SK-N-SH treated with all-trans-retinoic acid at 6 μM for 48 hours (cell line): ENCODE results near the gene PET100.

Experiments
- ATAC-seq: fragments of 200-7000 bp; cut with Tn5 transposase; 3 replicates; pipeline ENCODE4 v1.9.1; 2020; ENCODE audit warnings: mild to moderate bottlenecking, moderate library complexity
- BACH2 ChIP-seq: fragments of 250-450 bp; sonication (Bioruptor Pico); IDR thresholded peaks from 2 replicates; pipeline ENCODE4 v1.9.0; 2021; ENCODE audit warnings: mild to moderate bottlenecking, borderline replicate concordance
- CSDC2 ChIP-seq: fragments of 250-450 bp; sonication (Bioruptor Pico); IDR thresholded peaks from 2 replicates; pipeline ENCODE4 v1.5.0; 2020; ENCODE audit warnings: mild to moderate bottlenecking, moderate library complexity
- CSRNP3 ChIP-seq: fragments of 250-450 bp; sonication (Bioruptor Pico); IDR thresholded peaks from 2 replicates; pipeline ENCODE4 v1.5.1; 2021; ENCODE audit warnings: mild to moderate bottlenecking, moderate library complexity
- ESRRG ChIP-seq: fragments of 250-450 bp; sonication (Bioruptor Pico); IDR thresholded peaks from 2 replicates; pipeline ENCODE4 v1.6.1; 2021; ENCODE audit warnings: mild to moderate bottlenecking
- GLIS3 ChIP-seq: fragments of 250-450 bp; sonication (Bioruptor Pico); IDR thresholded peaks from 2 replicates; pipeline ENCODE4 v1.5.0; 2020; ENCODE audit warnings: mild to moderate bottlenecking, moderate library complexity
- ISL1 ChIP-seq: fragments of 250-450 bp; sonication (Bioruptor Pico); IDR thresholded peaks from 2 replicates; pipeline ENCODE4 v2.1.2; 2022; ENCODE audit warnings: mild to moderate bottlenecking, moderate library complexity
- OSR1 ChIP-seq: fragments of 250-450 bp; sonication (Bioruptor Pico); IDR thresholded peaks from 2 replicates; pipeline ENCODE4 v1.8.0; 2022; ENCODE audit warnings: moderate library complexity, mild to moderate bottlenecking, inconsistent platforms
- PATZ1 ChIP-seq: fragments of 250-450 bp; sonication (Bioruptor Pico); IDR thresholded peaks from 2 replicates; pipeline ENCODE4 v1.8.0; 2020; ENCODE audit warnings: mild to moderate bottlenecking, moderate library complexity, borderline replicate concordance
- POU6F1 ChIP-seq: fragments of 250-450 bp; sonication (Bioruptor Pico); IDR thresholded peaks from 2 replicates; pipeline ENCODE4 v1.8.0; 2021; ENCODE audit warnings: low read depth, mild to moderate bottlenecking, moderate library complexity, borderline replicate concordance
- PPARA ChIP-seq: fragments of 250-450 bp; sonication (Bioruptor Pico); IDR thresholded peaks from 2 replicates; pipeline ENCODE4 v1.5.0; 2020; ENCODE audit warnings: mild to moderate bottlenecking, borderline replicate concordance
- RARB ChIP-seq: fragments of 250-450 bp; sonication (Bioruptor Pico); IDR thresholded peaks from 2 replicates; pipeline ENCODE4 v1.8.0; 2021; ENCODE audit warnings: mild to moderate bottlenecking, moderate library complexity
- SNAI2 ChIP-seq: fragments of 250-450 bp; sonication (Bioruptor Pico); IDR thresholded peaks from 2 replicates; pipeline ENCODE4 v1.5.0; 2020; ENCODE audit warnings: mild to moderate bottlenecking, moderate library complexity
- TCF4 ChIP-seq: fragments of 250-450 bp; sonication (Bioruptor Pico); IDR thresholded peaks from 2 replicates; pipeline ENCODE4 v1.8.0; 2021; ENCODE audit warnings: mild to moderate bottlenecking, moderate library complexity, borderline replicate concordance
- TOX ChIP-seq: fragments of 250-450 bp; sonication (Bioruptor Pico); IDR thresholded peaks from 2 replicates; pipeline ENCODE4 v1.8.0; 2021; ENCODE audit warnings: mild to moderate bottlenecking, moderate library complexity, borderline replicate concordance
- TSHZ2 ChIP-seq: fragments of 250-450 bp; sonication (Bioruptor Pico); IDR thresholded peaks from 2 replicates; pipeline ENCODE4 v1.5.0; 2020; ENCODE audit warnings: mild to moderate bottlenecking, moderate library complexity
- ZC3H10 ChIP-seq: fragments of 250-450 bp; sonication (Bioruptor Pico); IDR thresholded peaks from 2 replicates; pipeline ENCODE4 v1.5.1; 2021; ENCODE audit warnings: mild to moderate bottlenecking, moderate library complexity
- ZFP3 ChIP-seq: fragments of 250-450 bp; sonication (Bioruptor Pico); IDR thresholded peaks from 2 replicates; pipeline ENCODE4 v1.5.0; 2020; ENCODE audit warnings: mild to moderate bottlenecking, moderate library complexity
- TF ChIP-seq, protein P1 (sequence below): fragments of 250-450 bp; sonication (Bioruptor Pico); IDR thresholded peaks from 2 replicates; pipeline ENCODE4 v1.5.1; 2020; ENCODE audit warnings: low read depth, mild to moderate bottlenecking, moderate library complexity

PET100 gene

DNA sequence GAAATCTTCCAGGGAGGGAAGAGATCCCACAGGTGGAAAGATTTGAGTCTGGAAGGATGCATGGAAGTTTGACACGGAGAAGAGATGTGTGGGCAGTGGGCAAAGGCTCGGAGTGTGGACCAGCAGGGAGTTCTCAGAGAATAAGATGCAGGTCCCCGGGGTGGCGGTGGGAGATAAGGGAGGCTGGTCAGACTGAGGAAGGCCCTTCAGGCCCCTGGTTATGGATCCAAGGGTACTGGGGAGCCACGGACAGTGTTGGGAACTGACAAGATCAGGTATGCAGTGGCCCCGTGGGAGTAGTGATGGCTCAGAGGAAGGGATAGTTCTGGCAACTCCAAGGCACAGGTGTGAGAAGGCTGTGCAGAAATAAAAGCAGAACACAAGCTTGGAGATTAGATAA is 31.4 kb upstream of the PET100 start (continued):
- TF ChIP-seq POU6F1 (CRISPR knock-in tag) = no peak
- TF ChIP-seq, all 23 proteins: peak for 0

DNA sequence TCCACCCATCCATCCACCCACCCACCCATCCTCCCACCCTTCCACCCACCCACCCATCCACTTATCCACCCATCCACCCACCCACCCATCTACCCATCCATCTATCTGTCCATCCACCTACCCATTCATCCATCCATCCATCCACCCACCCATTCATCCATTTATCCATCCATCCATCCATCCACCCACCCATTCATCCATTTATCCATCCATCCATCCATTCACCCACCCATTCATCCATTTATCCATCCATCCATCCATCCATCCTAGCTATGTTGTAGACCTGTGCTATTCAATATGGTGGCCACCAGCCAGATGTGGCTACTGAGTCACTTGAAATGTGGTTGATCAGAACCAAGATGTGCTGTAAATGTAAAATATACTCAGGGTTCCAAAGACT is 28.9 kb upstream of the PET100 start:
- TF ChIP-seq ZFP3 (CRISPR knock-in tag) = no peak
- no peak for TF ChIP-seq CSRNP3
- TF ChIP-seq TCF4 (CRISPR knock-in tag) = no peak
- TF ChIP-seq TSHZ2 (CRISPR knock-in tag) = no peak
- no peak for TF ChIP-seq BACH2 (CRISPR knock-in tag)
- TF ChIP-seq PATZ1 (CRISPR knock-in tag) = no peak
- TF ChIP-seq, protein P1, sequence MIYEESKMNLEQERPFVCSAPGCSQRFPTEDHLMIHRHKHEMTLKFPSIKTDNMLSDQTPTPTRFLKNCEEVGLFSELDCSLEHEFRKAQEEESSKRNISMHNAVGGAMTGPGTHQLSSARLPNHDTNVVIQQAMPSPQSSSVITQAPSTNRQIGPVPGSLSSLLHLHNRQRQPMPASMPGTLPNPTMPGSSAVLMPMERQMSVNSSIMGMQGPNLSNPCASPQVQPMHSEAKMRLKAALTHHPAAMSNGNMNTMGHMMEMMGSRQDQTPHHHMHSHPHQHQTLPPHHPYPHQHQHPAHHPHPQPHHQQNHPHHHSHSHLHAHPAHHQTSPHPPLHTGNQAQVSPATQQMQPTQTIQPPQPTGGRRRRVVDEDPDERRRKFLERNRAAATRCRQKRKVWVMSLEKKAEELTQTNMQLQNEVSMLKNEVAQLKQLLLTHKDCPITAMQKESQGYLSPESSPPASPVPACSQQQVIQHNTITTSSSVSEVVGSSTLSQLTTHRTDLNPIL (CRISPR knock-in tag) = no peak
- no peak for TF ChIP-seq POU6F1 (CRISPR knock-in tag)
- no peak for TF ChIP-seq RARB (CRISPR knock-in tag)
- TF ChIP-seq ESRRG (CRISPR knock-in tag) = no peak
- no peak for ATAC-seq

- no peak for ATAC-seq
Observed at GRCh38 chr19:7602240-7602934, 27.2 kb upstream of the PET100 start.

More at GRCh38 chr19:7602240-7602934, 27.2 kb upstream of the PET100 start:
- TF ChIP-seq ZFP3 (CRISPR knock-in tag) (no peak), GLIS3 (CRISPR knock-in tag) (no peak), OSR1 (CRISPR knock-in tag) (no peak), TSHZ2 (CRISPR knock-in tag) (no peak), CSDC2 (CRISPR knock-in tag) (no peak), ISL1 (CRISPR knock-in tag) (no peak), CSRNP3 (no peak), BACH2 (CRISPR knock-in tag) (no peak), TOX (CRISPR knock-in tag) (no peak), ESRRG (CRISPR knock-in tag) (no peak), TCF4 (CRISPR knock-in tag) (no peak), PPARA (CRISPR knock-in tag) (no peak), ZC3H10 (CRISPR knock-in tag) (no peak), POU6F1 (CRISPR knock-in tag) (no peak), RARB (CRISPR knock-in tag) (no peak), SNAI2 (CRISPR knock-in tag) (no peak)
- TF ChIP-seq, all 23 proteins: peak for 0
